ENCODE measurements around the gene SETD4. TPM values are rescaled to one million over a fixed set of nuclear protein-coding genes. Genes with fewer than 3 reads are reported as not detected.

The SETD4 gene
- total and polyA plus RNA-seq, 4 donors = 8.1 to 30.3 (median 16.3) TPM

DNA sequence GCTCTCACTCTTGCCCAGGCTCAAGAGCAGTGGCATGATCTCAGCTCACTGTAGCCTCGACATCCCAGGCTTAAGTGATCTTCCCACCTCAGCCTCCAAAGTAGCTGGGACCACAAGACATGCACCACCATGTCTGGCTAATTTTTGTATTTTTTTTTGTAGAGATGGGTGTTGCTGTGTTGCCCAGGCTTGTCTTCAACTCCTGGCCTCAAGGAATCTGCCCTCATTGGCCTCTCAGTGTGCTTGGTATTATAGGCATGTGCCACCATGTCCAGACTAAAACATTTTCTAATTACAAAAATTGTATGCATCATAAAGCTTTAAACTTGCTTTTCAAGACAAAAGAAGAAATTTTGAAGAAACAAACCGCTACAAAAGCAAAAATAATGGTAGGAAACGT is 29.6 kb upstream of the SETD4 start:
- no peak for ATAC-seq (ENCODE audit: insufficient read depth, low FRiP score)
- Histone ChIP-seq H3K4me3 (no peak overlapping the region), H3K9me3 (ENCODE audit: control insufficient read depth in 4 of 4, insufficient read depth in 3 of 4, low read length in 3 of 4) (peaks cover 0 to 4% (median 0%) of the 10 kb centered on the region in 4 donors), H3K27me3 (ENCODE audit: control insufficient read depth in 3 of 3, insufficient read depth in 3 of 3, low read length in 2 of 3) (no peaks in the 10 kb centered on the region), H3K9ac (ENCODE audit: insufficient read depth in 1 of 2, low read length in 2 of 2) (no peak overlapping the region), H3K36me3 (ENCODE audit: control insufficient read depth in 4 of 4, insufficient read depth in 4 of 4, low read length in 4 of 4) (no peaks in the 10 kb centered on the region), H3K4me1 (ENCODE audit: control insufficient read depth in 5 of 5, insufficient read depth in 5 of 5, low read length in 5 of 5) (no peaks in the 10 kb centered on the region), H3K27ac (ENCODE audit: low read depth in 1 of 2, low read length in 1 of 2) (no peak overlapping the region)
- WGBS, 2 donors = 80 to 94% methylated on average over 3 of the region's 3 CpGs
- DNase-seq = no peak
- TF ChIP-seq, protein P1, sequence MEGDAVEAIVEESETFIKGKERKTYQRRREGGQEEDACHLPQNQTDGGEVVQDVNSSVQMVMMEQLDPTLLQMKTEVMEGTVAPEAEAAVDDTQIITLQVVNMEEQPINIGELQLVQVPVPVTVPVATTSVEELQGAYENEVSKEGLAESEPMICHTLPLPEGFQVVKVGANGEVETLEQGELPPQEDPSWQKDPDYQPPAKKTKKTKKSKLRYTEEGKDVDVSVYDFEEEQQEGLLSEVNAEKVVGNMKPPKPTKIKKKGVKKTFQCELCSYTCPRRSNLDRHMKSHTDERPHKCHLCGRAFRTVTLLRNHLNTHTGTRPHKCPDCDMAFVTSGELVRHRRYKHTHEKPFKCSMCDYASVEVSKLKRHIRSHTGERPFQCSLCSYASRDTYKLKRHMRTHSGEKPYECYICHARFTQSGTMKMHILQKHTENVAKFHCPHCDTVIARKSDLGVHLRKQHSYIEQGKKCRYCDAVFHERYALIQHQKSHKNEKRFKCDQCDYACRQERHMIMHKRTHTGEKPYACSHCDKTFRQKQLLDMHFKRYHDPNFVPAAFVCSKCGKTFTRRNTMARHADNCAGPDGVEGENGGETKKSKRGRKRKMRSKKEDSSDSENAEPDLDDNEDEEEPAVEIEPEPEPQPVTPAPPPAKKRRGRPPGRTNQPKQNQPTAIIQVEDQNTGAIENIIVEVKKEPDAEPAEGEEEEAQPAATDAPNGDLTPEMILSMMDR (IDR thresholded peaks at IDR 0.05; ENCODE audit: control extremely low read depth, extremely low read depth) = no peak

DNA sequence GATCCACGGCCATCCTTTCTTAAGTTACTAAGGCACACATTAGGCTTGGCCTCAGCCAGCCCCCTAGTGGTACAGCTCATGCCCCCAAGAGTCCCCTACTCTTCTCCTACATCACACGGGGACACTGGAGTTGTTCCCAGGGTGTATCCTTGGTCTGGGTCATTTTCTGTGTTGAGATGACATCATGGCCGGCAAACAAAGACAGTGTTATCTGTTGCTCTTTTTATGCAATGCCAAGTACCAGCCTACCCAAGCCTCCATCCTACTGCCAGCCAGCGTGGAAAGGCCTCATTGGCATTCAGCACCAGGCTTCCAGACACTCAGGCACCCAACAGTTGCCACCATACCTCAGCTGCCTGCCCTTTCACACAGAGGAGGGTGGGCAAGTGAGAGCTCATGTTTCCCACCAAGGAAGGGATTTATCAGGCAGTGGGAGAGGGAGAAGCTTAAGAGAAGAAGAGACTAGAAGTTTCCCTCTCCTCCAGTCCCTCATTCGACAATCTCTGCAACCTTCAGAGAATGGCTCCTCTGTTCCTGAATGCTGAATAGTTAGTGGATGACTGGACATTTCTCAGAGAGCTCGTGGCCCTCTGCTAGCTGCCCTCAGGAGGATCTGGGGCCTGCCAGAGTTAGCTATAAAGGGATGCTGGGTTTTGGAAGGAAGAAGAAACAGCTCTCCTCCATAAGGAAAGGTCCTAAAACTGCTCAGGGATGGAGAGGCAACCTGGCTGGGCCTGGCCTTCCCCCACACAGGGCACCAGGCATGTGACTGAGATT is 27.2 kb upstream of the SETD4 start:
- H3K4me3 ChIP-seq = no peak overlapping the region
- no peak overlapping the region for H3K9ac ChIP-seq (ENCODE audit: insufficient read depth in 1 of 2, low read length in 2 of 2)
- H3K4me1 ChIP-seq (ENCODE audit: control insufficient read depth in 5 of 5, insufficient read depth in 5 of 5, low read length in 5 of 5) = no peaks in the 10 kb centered on the region
- no peaks in the 10 kb centered on the region for H3K36me3 ChIP-seq (ENCODE audit: control insufficient read depth in 4 of 4, insufficient read depth in 4 of 4, low read length in 4 of 4)
- WGBS, 2 donors = 79 to 89% methylated on average over 6 of the region's 6 CpGs
- no peak overlapping the region for H3K27ac ChIP-seq (ENCODE audit: low read depth in 1 of 2, low read length in 1 of 2)
- H3K9me3 ChIP-seq (ENCODE audit: control insufficient read depth in 4 of 4, insufficient read depth in 3 of 4, low read length in 3 of 4) = no peaks in the 10 kb centered on the region
- no peaks in the 10 kb centered on the region for H3K27me3 ChIP-seq (ENCODE audit: control insufficient read depth in 3 of 3, insufficient read depth in 3 of 3, low read length in 2 of 3)
- TF ChIP-seq, protein P1 (IDR thresholded peaks at IDR 0.05; ENCODE audit: control extremely low read depth, extremely low read depth) = no peak
- ATAC-seq (ENCODE audit: insufficient read depth, low FRiP score) (no peak), DNase-seq (no peak)

GRCh38 chr21:36082237-36082664 is 21.9 kb upstream of the SETD4 start:
- 77 to 87% methylated on average over 3 of the region's 3 CpGs for WGBS, 2 donors
- no peak overlapping the region for H3K9ac ChIP-seq (ENCODE audit: insufficient read depth in 1 of 2, low read length in 2 of 2)
- no peaks in the 10 kb centered on the region for H3K36me3 ChIP-seq (ENCODE audit: control insufficient read depth in 4 of 4, insufficient read depth in 4 of 4, low read length in 4 of 4)
- DNase-seq = no peak
- no peaks in the 10 kb centered on the region for H3K27me3 ChIP-seq (ENCODE audit: control insufficient read depth in 3 of 3, insufficient read depth in 3 of 3, low read length in 2 of 3)
- no peak for ATAC-seq (ENCODE audit: insufficient read depth, low FRiP score)
- no peaks in the 10 kb centered on the region for H3K4me1 ChIP-seq (ENCODE audit: control insufficient read depth in 5 of 5, insufficient read depth in 5 of 5, low read length in 5 of 5)
- no peak overlapping the region for H3K27ac ChIP-seq (ENCODE audit: low read depth in 1 of 2, low read length in 1 of 2)
- no peak overlapping the region for H3K4me3 ChIP-seq
- TF ChIP-seq, protein P1 (IDR thresholded peaks at IDR 0.05; ENCODE audit: control extremely low read depth, extremely low read depth) = no peak
- H3K9me3 ChIP-seq (ENCODE audit: control insufficient read depth in 4 of 4, insufficient read depth in 3 of 4, low read length in 3 of 4) = no peaks in the 10 kb centered on the region
